HepG2 (cell line): ENCODE measurements around the gene YIPF2. TPM values are rescaled to one million over a fixed set of nuclear protein-coding genes. Genes with fewer than 3 reads are reported as not detected.

Experiments used
- ASH2L ChIP-seq: fragments of 300-600, 200-600 bp; sonication (generic); IDR thresholded peaks from 2 replicates; pipeline ENCODE4 v1.7.0; 2017; ENCODE audit warnings: low read depth, mild to moderate bottlenecking, moderate library complexity, mixed read lengths, low read length; ENCODE audit not compliant: insufficient read length
- GMEB1 ChIP-seq: sonication (generic); formaldehyde crosslinking; IDR thresholded peaks from 2 replicates; pipeline ENCODE4 v1.5.1; 2020; ENCODE audit warnings: missing genetic modification reagents, mild to moderate bottlenecking, borderline replicate concordance
- HCFC1 ChIP-seq: fragments of 150-350 bp; IDR thresholded peaks from 2 replicates; pipeline ENCODE4 v1.6.1; 2014; ENCODE audit warnings: low read depth, low read length
- HDAC2 ChIP-seq: sonication (generic); formaldehyde crosslinking; IDR thresholded peaks from 2 replicates; pipeline ENCODE4 v1.4.0; 2020; ENCODE audit warnings: missing genetic modification reagents
- NR0B2 ChIP-seq: sonication (generic); formaldehyde crosslinking; IDR thresholded peaks from 2 replicates; pipeline ENCODE4 v1.4.0; 2020; ENCODE audit warnings: mild to moderate bottlenecking, missing genetic modification reagents
- PCBP1 ChIP-seq: fragments of 200-400 bp; formaldehyde crosslinking; IDR thresholded peaks from 2 replicates; pipeline ENCODE4 v1.6.1; 2017; ENCODE audit warnings: mild to moderate bottlenecking, low read depth, low read length, borderline replicate concordance
- PHF21A ChIP-seq: sonication (generic); formaldehyde crosslinking; IDR thresholded peaks from 2 replicates; pipeline ENCODE4 v1.5.0; 2020; ENCODE audit warnings: mild to moderate bottlenecking, missing genetic modification reagents
- TAF15 ChIP-seq: fragments of 200-400 bp; formaldehyde crosslinking; IDR thresholded peaks from one replicate; pipeline ENCODE4 v1.6.1; 2018; ENCODE audit warnings: mild to moderate bottlenecking, low read depth, low read length; ENCODE audit not compliant: poor library complexity, severe bottlenecking
- TBL1XR1 ChIP-seq: fragments of 150-350 bp; IDR thresholded peaks from 2 replicates; pipeline ENCODE4 v1.6.1; 2014; ENCODE audit warnings: borderline replicate concordance, low read length; ENCODE audit not compliant: partially characterized antibody
- TSC22D2 ChIP-seq: sonication (generic); formaldehyde crosslinking; IDR thresholded peaks from 2 replicates; pipeline ENCODE4 v1.5.1; 2020; ENCODE audit warnings: missing genetic modification reagents, mild to moderate bottlenecking, borderline replicate concordance
- ZBTB10 ChIP-seq: sonication (generic); formaldehyde crosslinking; IDR thresholded peaks from 2 replicates; pipeline ENCODE4 v1.4.0; 2020; ENCODE audit warnings: missing genetic modification reagents, borderline replicate concordance
- ZHX1 ChIP-seq: sonication (generic); formaldehyde crosslinking; IDR thresholded peaks from 2 replicates; pipeline ENCODE4 v1.8.1; 2022; ENCODE audit warnings: low read depth, mild to moderate bottlenecking, missing genetic modification reagents
- ZNF333 ChIP-seq: sonication (generic); formaldehyde crosslinking; IDR thresholded peaks from 2 replicates; pipeline ENCODE4 v1.4.0; 2020; ENCODE audit warnings: mild to moderate bottlenecking, missing genetic modification reagents, borderline replicate concordance
- ZNF337 ChIP-seq: sonication (generic); formaldehyde crosslinking; IDR thresholded peaks from 2 replicates; pipeline ENCODE4 v1.5.1; 2020; ENCODE audit warnings: missing genetic modification reagents, low read depth, mild to moderate bottlenecking, borderline replicate concordance
- ZNF570 ChIP-seq: sonication (generic); formaldehyde crosslinking; IDR thresholded peaks from 2 replicates; pipeline ENCODE4 v1.4.0; 2020; ENCODE audit warnings: mild to moderate bottlenecking, missing genetic modification reagents, borderline replicate concordance
- ZNF615 ChIP-seq: sonication (generic); formaldehyde crosslinking; IDR thresholded peaks from 2 replicates; pipeline ENCODE4 v1.5.0; 2020; ENCODE audit warnings: mild to moderate bottlenecking, missing genetic modification reagents, borderline replicate concordance
- ZNF816 ChIP-seq: sonication (generic); formaldehyde crosslinking; IDR thresholded peaks from 2 replicates; pipeline ENCODE4 v1.8.0; 2022; ENCODE audit warnings: missing genetic modification reagents, mild to moderate bottlenecking, borderline replicate concordance
- ZZZ3 ChIP-seq: sonication (generic); formaldehyde crosslinking; IDR thresholded peaks from 2 replicates; pipeline ENCODE4 v1.4.0; 2020; ENCODE audit warnings: missing genetic modification reagents, mild to moderate bottlenecking, borderline replicate concordance
- polyA plus RNA-seq, 8 experiments: library from polyadenylated mRNA; depleted of rRNA in 3 of 8; stranded (reverse) in 7 of 8; unstranded in 1 of 8; fragments of >200 nt; fragmentation: Illumina TruSeq in 4 of 8; extraction: Trizol in 4 of 8; gene quantifications; 2 replicates each; pipeline versions ENCODE4 v1.2.1 to v1.2.3, GENCODE V29; 2011 to 2016; ENCODE audit warnings: low read depth in 4 of 8, missing spikeins in 1 of 8, mixed read lengths in 1 of 8; ENCODE audit not compliant: insufficient read depth in 1 of 8
- total RNA-seq, 5 experiments: library from RNA; depleted of rRNA; stranded (reverse); fragments of >200 nt; fragmentation: Illumina TruSeq; extraction: Trizol; gene quantifications; 2 replicates each; pipeline ENCODE4 v1.2.3, GENCODE V29; 2016; ENCODE audit warnings: low read depth in 1 of 5

The YIPF2 gene
- total and polyA plus RNA-seq, 2 of the 13 experiments (the other 11 are each of a cell fraction or from before 2014, with no cell fraction given): 37.3 to 53.2 TPM

- peak; percentile 56; the same call in 1 of the 2 replicates for TF ChIP-seq PHF21A (CRISPR knock-in tag)
- TF ChIP-seq GMEB1 (CRISPR knock-in tag): no peak; the same call in none of the 2 replicates
- TF ChIP-seq ZNF816: no peak; the same call in 1 of the 2 replicates
- TF ChIP-seq ZNF615 (CRISPR knock-in tag): no peak
- TF ChIP-seq TBL1XR1: no peak
- TF ChIP-seq ZHX1 (CRISPR knock-in tag): peak; percentile 77; the same call in 1 of the 2 replicates
- peak; percentile 26 for TF ChIP-seq TAF15
- TF ChIP-seq ZZZ3: peak; percentile 64; the same call in 1 of the 2 replicates
- TF ChIP-seq HDAC2 (CRISPR knock-in tag): peak; percentile 50; the same call in 1 of the 2 replicates
- TF ChIP-seq ZBTB10: no peak
- peak; percentile 58 for TF ChIP-seq ASH2L
- TF ChIP-seq PCBP1: peak; percentile 44; the same call in 1 of the 2 replicates
- TF ChIP-seq ZNF570 (CRISPR knock-in tag): no peak
- peak; percentile 70; the same call in 1 of the 2 replicates for TF ChIP-seq ZNF333 (CRISPR knock-in tag)
- TF ChIP-seq TSC22D2 (CRISPR knock-in tag): no peak
- no peak for TF ChIP-seq HCFC1
- TF ChIP-seq ZNF337 (CRISPR knock-in tag): 0 out of 2 replicates have a peak, but pooled peaks have one; percentile 40
- peak; percentile 88; the same call in 1 of the 2 replicates for TF ChIP-seq NR0B2 (CRISPR knock-in tag)
These were observed 32.1 kb upstream of the YIPF2 start, which contains the start of gene SMARCA4 (continued) for GRCh38 chr19:10960314-10961072.
